LNCaP clone FGC (cell line): ENCODE measurements around the gene MAP3K12.

ENCODE experiments used
- DNase-seq: peaks from one replicate; pipeline ENCODE4 v3.0.0-alpha.2; 2011; ENCODE audit warnings: low read depth
- H3K4me3 ChIP-seq: 2 replicates; pipeline ENCODE4 v1.5.1; 2011; ENCODE audit warnings: mild to moderate bottlenecking, low read depth, low read length, control low read depth
- TF ChIP-seq, protein P1 (sequence below): IDR thresholded peaks from 2 replicates; pipeline ENCODE4 v1.5.1; 2012; ENCODE audit warnings: mild to moderate bottlenecking; ENCODE audit not compliant: control insufficient read depth, insufficient read depth; ENCODE audit errors: extremely low read depth

Gene MAP3K12

DNA sequence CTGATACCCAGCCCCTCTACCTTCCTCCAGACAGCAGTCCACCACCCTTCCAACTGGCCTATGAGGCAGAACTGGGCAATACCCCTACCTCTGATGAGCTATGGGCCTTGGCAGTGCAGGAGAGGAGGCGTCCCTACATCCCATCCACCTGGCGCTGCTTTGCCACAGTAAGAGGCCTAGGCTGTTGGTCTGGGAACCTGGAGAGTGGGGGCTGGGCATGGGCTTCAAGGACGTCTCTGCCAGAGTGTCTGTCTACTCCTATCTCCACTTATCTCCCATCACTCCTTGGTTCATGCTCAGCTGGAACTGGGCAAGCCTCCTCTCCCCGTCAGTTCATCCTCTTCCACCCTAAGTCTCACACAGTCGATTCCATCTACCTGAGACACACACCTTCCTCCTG is 69.1 kb downstream of the MAP3K12 start:
- TF ChIP-seq, protein P1, sequence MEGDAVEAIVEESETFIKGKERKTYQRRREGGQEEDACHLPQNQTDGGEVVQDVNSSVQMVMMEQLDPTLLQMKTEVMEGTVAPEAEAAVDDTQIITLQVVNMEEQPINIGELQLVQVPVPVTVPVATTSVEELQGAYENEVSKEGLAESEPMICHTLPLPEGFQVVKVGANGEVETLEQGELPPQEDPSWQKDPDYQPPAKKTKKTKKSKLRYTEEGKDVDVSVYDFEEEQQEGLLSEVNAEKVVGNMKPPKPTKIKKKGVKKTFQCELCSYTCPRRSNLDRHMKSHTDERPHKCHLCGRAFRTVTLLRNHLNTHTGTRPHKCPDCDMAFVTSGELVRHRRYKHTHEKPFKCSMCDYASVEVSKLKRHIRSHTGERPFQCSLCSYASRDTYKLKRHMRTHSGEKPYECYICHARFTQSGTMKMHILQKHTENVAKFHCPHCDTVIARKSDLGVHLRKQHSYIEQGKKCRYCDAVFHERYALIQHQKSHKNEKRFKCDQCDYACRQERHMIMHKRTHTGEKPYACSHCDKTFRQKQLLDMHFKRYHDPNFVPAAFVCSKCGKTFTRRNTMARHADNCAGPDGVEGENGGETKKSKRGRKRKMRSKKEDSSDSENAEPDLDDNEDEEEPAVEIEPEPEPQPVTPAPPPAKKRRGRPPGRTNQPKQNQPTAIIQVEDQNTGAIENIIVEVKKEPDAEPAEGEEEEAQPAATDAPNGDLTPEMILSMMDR, result no peak
- DNase-seq, result no peak
- H3K4me3 ChIP-seq, result no peak overlapping the region
